ENCODE results near the gene SH2D7. TPM values are rescaled to one million over a fixed set of nuclear protein-coding genes. Genes with fewer than 3 reads are reported as not detected.

Gene SH2D7
- total and polyA plus RNA-seq, 8 donors: 0.04 to 1.8 (median 0.15) TPM; not detected in 1

DNA sequence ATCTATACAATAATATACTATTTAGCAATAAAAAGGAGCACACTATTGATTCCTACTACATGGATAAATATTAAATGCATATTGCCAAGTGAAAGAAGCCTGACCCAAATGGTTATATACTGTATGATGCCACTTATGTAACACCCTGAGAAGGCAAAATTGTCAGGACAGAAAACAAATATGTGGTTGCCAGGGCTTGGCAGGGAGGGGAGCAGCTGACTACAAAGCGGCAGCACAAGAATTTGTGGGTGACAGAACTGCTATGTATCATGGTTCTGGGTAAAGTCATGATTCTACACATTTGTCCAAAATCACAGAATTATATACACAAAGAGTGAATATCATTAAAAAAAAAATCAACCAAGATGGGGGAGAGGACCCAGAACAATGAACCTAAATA lies 37.4 kb upstream of the SH2D7 start:
- FAIRE-seq (no peak), ATAC-seq (no peak), DNase-seq (no peak)
- no peak for TF ChIP-seq CTCF (IDR thresholded peaks at IDR 0.05)
- intact Hi-C loops (cut with DNase I): no loop called here
- H3K4me1 ChIP-seq: peaks cover 38 to 65% (median 58%) of the 10 kb centered on the region in 3 donors
- no peaks in the 10 kb centered on the region for H3K9me3 ChIP-seq
- H3K27me3 ChIP-seq: no peaks in the 10 kb centered on the region
- H3K4me3 ChIP-seq: no peak overlapping the region
- 42 to 48% methylated on average over 1 of the region's 1 CpG for WGBS, 2 donors
- H3K27ac ChIP-seq: peak overlapping the region in 3 of 4 donors; percentile 10 to 84 (median 24)
- peaks cover 0 to 8% (median 0%) of the 10 kb centered on the region in 3 donors for H3K36me3 ChIP-seq

DNA sequence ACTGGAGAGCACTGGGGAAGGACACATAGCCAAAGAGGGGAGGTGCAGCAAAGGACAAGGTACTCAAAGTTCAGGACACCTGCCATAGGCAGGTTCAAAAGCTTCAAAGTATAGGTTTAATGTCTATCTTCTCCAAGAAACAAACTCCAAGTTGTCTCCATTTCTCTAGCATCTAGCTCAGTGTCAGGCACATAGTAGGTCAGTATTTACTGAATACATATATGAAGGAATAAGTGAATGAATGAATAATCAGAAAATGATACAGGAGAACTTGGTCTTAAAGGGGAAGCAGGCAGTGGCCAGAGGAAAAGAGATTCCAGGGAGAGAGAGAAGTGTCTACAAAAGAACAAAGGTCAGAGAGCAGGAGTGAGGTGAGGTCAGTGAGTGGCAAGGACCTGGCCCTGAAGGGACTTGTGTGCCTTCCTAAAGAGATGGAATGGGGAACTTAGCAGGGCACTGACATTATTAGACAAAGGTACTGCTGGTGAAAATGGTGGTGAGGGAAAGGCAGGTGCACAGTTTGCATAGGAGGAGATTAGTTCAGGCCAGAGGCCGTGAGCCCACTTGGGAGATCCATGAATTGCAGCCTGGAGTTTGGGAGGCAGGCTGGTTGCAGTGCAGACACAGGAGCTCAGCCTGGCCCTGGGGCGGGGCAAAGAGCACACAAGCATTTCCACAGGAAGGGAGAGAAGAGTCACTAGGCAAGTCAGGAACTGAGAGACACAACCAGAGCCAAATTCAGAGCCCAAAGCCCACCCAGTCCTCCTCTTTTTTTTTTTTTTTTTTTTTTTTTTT lies 36.2 kb upstream of the SH2D7 start:
- Histone ChIP-seq H3K9me3 (no peaks in the 10 kb centered on the region), H3K4me1 (peaks cover 38 to 64% (median 55%) of the 10 kb centered on the region in 3 donors), H3K27ac (peak overlapping the region; percentile 9 to 84 (median 62)), H3K4me3 (no peak overlapping the region), H3K27me3 (no peaks in the 10 kb centered on the region), H3K36me3 (peaks cover 0 to 8% (median 0%) of the 10 kb centered on the region in 3 donors)
- WGBS, 2 donors: 29 to 34% methylated on average over 2 of the region's 2 CpGs
- peak; percentile 44 to 74 (median 62) for ATAC-seq
- FAIRE-seq: no peak
- intact Hi-C loops (cut with DNase I): no loop called here
- no peak for DNase-seq
- TF ChIP-seq CTCF (IDR thresholded peaks at IDR 0.05): no peak

DNA sequence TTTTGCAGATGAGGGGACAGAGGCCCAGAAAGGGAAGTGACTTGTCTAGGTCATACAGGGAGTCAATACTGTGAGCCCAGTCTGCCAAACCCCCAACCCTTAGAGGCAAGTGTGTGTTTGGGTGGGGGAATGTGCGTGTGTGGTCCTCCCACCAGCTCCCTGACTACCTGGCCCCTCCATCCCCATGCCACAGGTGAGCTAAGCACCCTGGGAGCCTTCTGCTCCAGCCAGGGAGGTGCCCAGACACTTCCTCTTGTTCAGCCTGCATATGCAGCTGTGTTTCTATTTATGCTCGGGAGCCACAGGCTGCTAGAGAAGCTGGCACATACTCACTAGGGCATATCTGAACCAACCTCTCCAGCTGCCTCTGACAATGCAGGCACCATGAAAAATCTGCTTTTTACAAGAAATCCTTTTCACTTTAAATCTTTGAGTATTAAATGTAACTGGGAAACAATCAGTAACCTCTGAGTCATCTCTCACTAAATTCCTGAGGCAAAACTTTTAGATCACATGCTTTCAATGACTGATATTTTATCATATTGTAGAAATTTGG lies 35.6 kb upstream of the SH2D7 start:
- H3K4me3 ChIP-seq: no peak overlapping the region

GRCh38 chr15:78057803-78058202 lies 34.6 kb upstream of the SH2D7 start:
- Histone ChIP-seq H3K9me3 (no peaks in the 10 kb centered on the region), H3K4me1 (peaks cover 32 to 62% (median 49%) of the 10 kb centered on the region in 3 donors), H3K4me3 (no peak overlapping the region), H3K27me3 (no peaks in the 10 kb centered on the region), H3K36me3 (peaks cover 0 to 8% (median 0%) of the 10 kb centered on the region in 3 donors), H3K27ac (peak overlapping the region in 3 of 4 donors; percentile 1 to 84 (median 80))
- FAIRE-seq (no peak), DNase-seq (no peak), ATAC-seq (no peak)
- 90 to 94% methylated on average over 5 of the region's 5 CpGs for WGBS, 2 donors
- TF ChIP-seq CTCF (IDR thresholded peaks at IDR 0.05): no peak
- intact Hi-C loops (cut with DNase I): no loop called here

More for the DNA sequence above, 35.6 kb upstream of the SH2D7 start:
- H3K27me3 ChIP-seq: no peaks in the 10 kb centered on the region
- H3K4me1 ChIP-seq: peaks cover 35 to 61% (median 51%) of the 10 kb centered on the region in 3 donors
- peak; percentile 63 to 88 (median 82) for ATAC-seq
- TF ChIP-seq CTCF (IDR thresholded peaks at IDR 0.05): no peak
- intact Hi-C loops (cut with DNase I): no loop called here
- no peaks in the 10 kb centered on the region for H3K9me3 ChIP-seq
- peak in 3 of 6 donors; percentile 40 to 60 (median 41) for DNase-seq
- peak overlapping the region; percentile 30 to 84 (median 62) for H3K27ac ChIP-seq
- no peak for FAIRE-seq
- 22 to 29% methylated on average over 2 of the region's 2 CpGs for WGBS, 2 donors
- peaks cover 0 to 8% (median 0%) of the 10 kb centered on the region in 3 donors for H3K36me3 ChIP-seq
